Fibroblast of skin of right quadriceps (primary cell): ENCODE measurements around the gene RANBP17.
A peak's percentile ranks its signal among the peaks of the same experiment; 100 is the strongest.

ENCODE experiments used
- DNase-seq: peaks from one replicate; pipeline ENCODE4 v3.0.0-alpha.2; 2013

Gene RANBP17

GRCh38 chr5:171306781-171307591 lies 445.2 kb downstream of the RANBP17 start:
- DNase-seq, result no peak

GRCh38 chr5:171307789-171308452 lies 446.1 kb downstream of the RANBP17 start:
- DNase-seq, result no peak

GRCh38 chr5:171308453-171309275 lies 446.8 kb downstream of the RANBP17 start, which contains the start of gene TLX3:
TLX3 (plus strand) TSS chr5:171309248; CDS start chr5:171309366, 118 bp downstream.
- DNase-seq, result peak; percentile 44

GRCh38 chr5:171309276-171310211 lies 447.7 kb downstream of the RANBP17 start:
- DNase-seq, result no peak

- no peak for DNase-seq
These were observed 448.5 kb downstream of the RANBP17 start for GRCh38 chr5:171310212-171310818.

GRCh38 chr5:171310819-171311321 lies 449.1 kb downstream of the RANBP17 start:
- DNase-seq, result no peak

- DNase-seq, result peak; percentile 34
These were observed 449.7 kb downstream of the RANBP17 start for GRCh38 chr5:171311322-171312077.

GRCh38 chr5:171312129-171312974 lies 450.5 kb downstream of the RANBP17 start:
- no peak for DNase-seq

GRCh38 chr5:171313481-171314206 lies 451.8 kb downstream of the RANBP17 start:
- no peak for DNase-seq

GRCh38 chr5:171314728-171315385 lies 453.0 kb downstream of the RANBP17 start:
- no peak for DNase-seq

- DNase-seq, result no peak
These were observed 453.6 kb downstream of the RANBP17 start for GRCh38 chr5:171315386-171315891.

- DNase-seq, result no peak
These were observed 454.1 kb downstream of the RANBP17 start for GRCh38 chr5:171315925-171316257.

- no peak for DNase-seq
These were observed 454.7 kb downstream of the RANBP17 start for GRCh38 chr5:171316258-171317121.

- DNase-seq, result no peak
These were observed 455.4 kb downstream of the RANBP17 start for GRCh38 chr5:171317230-171317629.

GRCh38 chr5:171318026-171318425 lies 456.2 kb downstream of the RANBP17 start:
- no peak for DNase-seq

GRCh38 chr5:171321447-171321846 lies 459.6 kb downstream of the RANBP17 start:
- no peak for DNase-seq

- DNase-seq, result no peak
These were observed 460.7 kb downstream of the RANBP17 start for GRCh38 chr5:171322527-171322926.
